ENCODE data around the gene ZNF41.

The ZNF41 gene

GRCh38 chrX:47446431-47446830, 36.6 kb downstream of the ZNF41 start:
- no peaks in the 10 kb centered on the region for H3K4me1 ChIP-seq (ENCODE audit: control insufficient read depth, low read length)
- H3K27ac ChIP-seq (ENCODE audit: low read depth, low read length) = no peak overlapping the region
- TF ChIP-seq EZH2phosphoT487 (IDR thresholded peaks at IDR 0.05; ENCODE audit: borderline replicate concordance, low read length) (no peak), CTCF (IDR thresholded peaks at IDR 0.05; ENCODE audit: low read depth, low read length, poor library complexity, severe bottlenecking) (no peak)
- peaks cover 34% of the 10 kb centered on the region for H3K36me3 ChIP-seq (ENCODE audit: control insufficient read depth, low read length)
- no peaks in the 10 kb centered on the region for H3K9me2 ChIP-seq (replicated peaks; ENCODE audit: control insufficient read depth, low read length)
- no peaks in the 10 kb centered on the region for H3K27me3 ChIP-seq (ENCODE audit: control insufficient read depth, low read length)
- H3K79me2 ChIP-seq (ENCODE audit: control insufficient read depth, low read length) = no peaks in the 10 kb centered on the region
- no peak overlapping the region for H3K4me3 ChIP-seq (ENCODE audit: low read length)
- H3K4me2 ChIP-seq (ENCODE audit: low read length) = no peak overlapping the region
- H3K9me3 ChIP-seq (ENCODE audit: control insufficient read depth, insufficient read depth, low read length) = peaks cover 25% of the 10 kb centered on the region; the same call in 1 of the 2 replicates
- no peaks in the 10 kb centered on the region for H4K20me1 ChIP-seq (ENCODE audit: control insufficient read depth, insufficient read depth, low read depth, low read length)
- no peaks in the 10 kb centered on the region for H3F3A ChIP-seq (ENCODE audit: control insufficient read depth, insufficient read depth)

GRCh38 chrX:47430925-47431324, 52.1 kb downstream of the ZNF41 start:
- Histone ChIP-seq H3K9me2 (replicated peaks; ENCODE audit: control insufficient read depth, low read length) (no peaks in the 10 kb centered on the region), H4K20me1 (ENCODE audit: control insufficient read depth, insufficient read depth, low read depth, low read length) (no peaks in the 10 kb centered on the region), H3K9me3 (ENCODE audit: control insufficient read depth, insufficient read depth, low read length) (no peaks in the 10 kb centered on the region), H3K4me2 (ENCODE audit: low read length) (no peak overlapping the region), H3F3A (ENCODE audit: control insufficient read depth, insufficient read depth) (no peaks in the 10 kb centered on the region), H3K27ac (ENCODE audit: low read depth, low read length) (no peak overlapping the region), H3K27me3 (ENCODE audit: control insufficient read depth, low read length) (no peaks in the 10 kb centered on the region), H3K79me2 (ENCODE audit: control insufficient read depth, low read length) (no peaks in the 10 kb centered on the region), H3K4me1 (ENCODE audit: control insufficient read depth, low read length) (no peaks in the 10 kb centered on the region), H3K36me3 (ENCODE audit: control insufficient read depth, low read length) (no peaks in the 10 kb centered on the region), H3K4me3 (ENCODE audit: low read length) (no peak overlapping the region)
- no peak for TF ChIP-seq CTCF (IDR thresholded peaks at IDR 0.05; ENCODE audit: low read depth, low read length, poor library complexity, severe bottlenecking)
- TF ChIP-seq EZH2phosphoT487 (IDR thresholded peaks at IDR 0.05; ENCODE audit: borderline replicate concordance, low read length) = no peak

- H3K9me3 ChIP-seq (ENCODE audit: control insufficient read depth, insufficient read depth, low read length) = no peaks in the 10 kb centered on the region
- H3K4me2 ChIP-seq (ENCODE audit: low read length) = no peak overlapping the region
- TF ChIP-seq CTCF (IDR thresholded peaks at IDR 0.05; ENCODE audit: low read depth, low read length, poor library complexity, severe bottlenecking) = no peak
- no peak for TF ChIP-seq EZH2phosphoT487 (IDR thresholded peaks at IDR 0.05; ENCODE audit: borderline replicate concordance, low read length)
Measured at GRCh38 chrX:47422444-47422843, 60.6 kb downstream of the ZNF41 start.

GRCh38 chrX:47420962-47421361, 62.1 kb downstream of the ZNF41 start:
- Histone ChIP-seq H3K4me2 (ENCODE audit: low read length) (no peak overlapping the region), H3K27ac (ENCODE audit: low read depth, low read length) (no peak overlapping the region), H3K9me2 (replicated peaks; ENCODE audit: control insufficient read depth, low read length) (no peaks in the 10 kb centered on the region)

More at GRCh38 chrX:47422444-47422843, 60.6 kb downstream of the ZNF41 start:
- Histone ChIP-seq H3K4me3 (ENCODE audit: low read length) (no peak overlapping the region), H3K27me3 (ENCODE audit: control insufficient read depth, low read length) (no peaks in the 10 kb centered on the region), H3K36me3 (ENCODE audit: control insufficient read depth, low read length) (no peaks in the 10 kb centered on the region), H3F3A (ENCODE audit: control insufficient read depth, insufficient read depth) (no peaks in the 10 kb centered on the region), H3K79me2 (ENCODE audit: control insufficient read depth, low read length) (no peaks in the 10 kb centered on the region), H4K20me1 (ENCODE audit: control insufficient read depth, insufficient read depth, low read depth, low read length) (no peaks in the 10 kb centered on the region), H3K4me1 (ENCODE audit: control insufficient read depth, low read length) (no peaks in the 10 kb centered on the region), H3K9me2 (replicated peaks; ENCODE audit: control insufficient read depth, low read length) (no peaks in the 10 kb centered on the region), H3K27ac (ENCODE audit: low read depth, low read length) (no peak overlapping the region)

More at GRCh38 chrX:47420962-47421361, 62.1 kb downstream of the ZNF41 start:
- Histone ChIP-seq H3K79me2 (ENCODE audit: control insufficient read depth, low read length) (no peaks in the 10 kb centered on the region), H3K9me3 (ENCODE audit: control insufficient read depth, insufficient read depth, low read length) (no peaks in the 10 kb centered on the region), H3F3A (ENCODE audit: control insufficient read depth, insufficient read depth) (no peaks in the 10 kb centered on the region), H3K27me3 (ENCODE audit: control insufficient read depth, low read length) (no peaks in the 10 kb centered on the region), H3K4me3 (ENCODE audit: low read length) (no peak overlapping the region), H3K36me3 (ENCODE audit: control insufficient read depth, low read length) (no peaks in the 10 kb centered on the region), H4K20me1 (ENCODE audit: control insufficient read depth, insufficient read depth, low read depth, low read length) (no peaks in the 10 kb centered on the region), H3K4me1 (ENCODE audit: control insufficient read depth, low read length) (no peaks in the 10 kb centered on the region)
- no peak for TF ChIP-seq CTCF (IDR thresholded peaks at IDR 0.05; ENCODE audit: low read depth, low read length, poor library complexity, severe bottlenecking)
- TF ChIP-seq EZH2phosphoT487 (IDR thresholded peaks at IDR 0.05; ENCODE audit: borderline replicate concordance, low read length) = no peak
